K562 (cell line): ENCODE measurements around the gene OR4Q3.
"Not testable (repeated sequence)": the region's sequence is repeated elsewhere in the genome, so short reads cannot be mapped to it uniquely, and the experiment has no call there.

Experiments
- CBX2 ChIP-seq: fragments of 200-600 bp; sonication (generic); IDR thresholded peaks from one replicate; pipeline ENCODE4 v1.6.1; 2012; ENCODE audit warnings: mild to moderate bottlenecking, low read length, inconsistent platforms; ENCODE audit not compliant: insufficient read depth, poor library complexity, severe bottlenecking
- ZNF253 ChIP-seq: fragments of 250-450 bp; sonication (Bioruptor Pico); conservative IDR thresholded peaks from 2 replicates; pipeline ENCODE4 v1.6.1; 2021; ENCODE audit warnings: mild to moderate bottlenecking
- TF ChIP-seq, protein P1 (sequence below): sonication (generic); formaldehyde crosslinking; IDR thresholded peaks from 2 replicates; pipeline ENCODE4 v1.4.0; 2020; ENCODE audit warnings: mild to moderate bottlenecking, missing genetic modification reagents

GRCh38 chr14:19787318-19787717 lies 43.9 kb downstream of the OR4Q3 start:
- TF ChIP-seq ZNF253 (CRISPR knock-in tag); CBX2: not testable (repeated sequence)
- TF ChIP-seq, protein P1, sequence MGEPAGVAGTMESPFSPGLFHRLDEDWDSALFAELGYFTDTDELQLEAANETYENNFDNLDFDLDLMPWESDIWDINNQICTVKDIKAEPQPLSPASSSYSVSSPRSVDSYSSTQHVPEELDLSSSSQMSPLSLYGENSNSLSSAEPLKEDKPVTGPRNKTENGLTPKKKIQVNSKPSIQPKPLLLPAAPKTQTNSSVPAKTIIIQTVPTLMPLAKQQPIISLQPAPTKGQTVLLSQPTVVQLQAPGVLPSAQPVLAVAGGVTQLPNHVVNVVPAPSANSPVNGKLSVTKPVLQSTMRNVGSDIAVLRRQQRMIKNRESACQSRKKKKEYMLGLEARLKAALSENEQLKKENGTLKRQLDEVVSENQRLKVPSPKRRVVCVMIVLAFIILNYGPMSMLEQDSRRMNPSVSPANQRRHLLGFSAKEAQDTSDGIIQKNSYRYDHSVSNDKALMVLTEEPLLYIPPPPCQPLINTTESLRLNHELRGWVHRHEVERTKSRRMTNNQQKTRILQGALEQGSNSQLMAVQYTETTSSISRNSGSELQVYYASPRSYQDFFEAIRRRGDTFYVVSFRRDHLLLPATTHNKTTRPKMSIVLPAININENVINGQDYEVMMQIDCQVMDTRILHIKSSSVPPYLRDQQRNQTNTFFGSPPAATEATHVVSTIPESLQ (CRISPR knock-in tag) = not testable (repeated sequence)
